Mesothelial cell of epicardium (in vitro differentiated cells): ENCODE data around the gene KCNE1. TPM values are rescaled to one million over a fixed set of nuclear protein-coding genes. Genes with fewer than 3 reads are reported as not detected.

Experiments used
- DNase-seq, 2 experiments: peaks; one replicate each; pipeline ENCODE4 v3.0.0; 2021; ENCODE audit warnings: low spot score in 2 of 2; ENCODE audit not compliant: unreplicated experiment in 2 of 2
- H3K27ac Mint-ChIP-seq: 2 replicates; pipeline ENCODE4 v1.8.0; 2021; ENCODE audit warnings: mixed read lengths
- H3K27me3 Mint-ChIP-seq: 2 replicates; pipeline ENCODE4 v1.8.0; 2021; ENCODE audit warnings: low read depth, mixed read lengths
- H3K36me3 Mint-ChIP-seq: 2 replicates; pipeline ENCODE4 v1.8.0; 2021; ENCODE audit warnings: mixed read lengths
- H3K4me1 Mint-ChIP-seq: 2 replicates; pipeline ENCODE4 v1.8.0; 2021; ENCODE audit warnings: mixed read lengths
- H3K4me3 Mint-ChIP-seq: 2 replicates; pipeline ENCODE4 v1.8.0; 2021; ENCODE audit warnings: mild to moderate bottlenecking, moderate library complexity, mixed read lengths
- H3K9me3 Mint-ChIP-seq: 2 replicates; pipeline ENCODE4 v1.8.0; 2021; ENCODE audit warnings: mixed read lengths
- total RNA-seq: library from RNA; stranded (reverse); gene quantifications from 3 replicates; pipeline ENCODE4 v1.2.1, GENCODE V29; 2021
- TF ChIP-seq, protein P1 (sequence below): fragments of 200-600 bp; sonication (generic); IDR thresholded peaks from one replicate; pipeline ENCODE4 v1.5.0; 2021; ENCODE audit warnings: antibody characterized with exemption; ENCODE audit not compliant: unreplicated experiment

The KCNE1 gene
- total RNA-seq, 1 donor from 2014 or later, result 1.0 TPM

DNA sequence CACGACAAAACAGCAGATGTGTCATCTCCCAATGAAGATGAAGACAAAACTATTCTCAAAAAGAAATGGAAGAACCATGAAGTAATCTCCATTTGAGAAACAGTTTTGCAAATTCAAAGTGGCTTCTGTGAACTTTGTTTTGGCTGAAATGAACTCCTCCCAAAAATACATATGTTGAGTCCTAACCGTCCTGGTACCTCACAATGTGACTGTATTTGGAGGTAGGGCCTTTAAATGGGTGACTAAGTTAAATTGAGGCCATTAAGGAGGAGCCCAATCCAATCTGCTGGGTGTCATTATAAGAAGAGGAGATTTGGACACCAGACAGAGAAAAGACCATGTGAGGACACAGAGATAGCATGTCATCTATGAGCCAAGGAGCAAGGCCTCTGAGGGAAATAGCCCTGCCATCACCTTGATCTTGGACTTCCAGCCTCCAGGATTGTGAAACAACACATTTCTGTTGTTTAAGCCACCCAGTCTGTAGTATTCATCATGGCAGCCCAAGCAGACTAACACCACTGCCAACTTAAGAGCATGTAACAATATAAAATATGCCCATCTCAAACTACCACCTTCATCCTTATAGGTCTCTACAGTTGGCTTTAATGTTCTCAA, 38.3 kb upstream of the KCNE1 start:
- no peak overlapping the region for H3K4me3 Mint-ChIP-seq
- H3K36me3 Mint-ChIP-seq, result peaks cover 9% of the 10 kb centered on the region
- no peak for DNase-seq
- TF ChIP-seq, protein P1, sequence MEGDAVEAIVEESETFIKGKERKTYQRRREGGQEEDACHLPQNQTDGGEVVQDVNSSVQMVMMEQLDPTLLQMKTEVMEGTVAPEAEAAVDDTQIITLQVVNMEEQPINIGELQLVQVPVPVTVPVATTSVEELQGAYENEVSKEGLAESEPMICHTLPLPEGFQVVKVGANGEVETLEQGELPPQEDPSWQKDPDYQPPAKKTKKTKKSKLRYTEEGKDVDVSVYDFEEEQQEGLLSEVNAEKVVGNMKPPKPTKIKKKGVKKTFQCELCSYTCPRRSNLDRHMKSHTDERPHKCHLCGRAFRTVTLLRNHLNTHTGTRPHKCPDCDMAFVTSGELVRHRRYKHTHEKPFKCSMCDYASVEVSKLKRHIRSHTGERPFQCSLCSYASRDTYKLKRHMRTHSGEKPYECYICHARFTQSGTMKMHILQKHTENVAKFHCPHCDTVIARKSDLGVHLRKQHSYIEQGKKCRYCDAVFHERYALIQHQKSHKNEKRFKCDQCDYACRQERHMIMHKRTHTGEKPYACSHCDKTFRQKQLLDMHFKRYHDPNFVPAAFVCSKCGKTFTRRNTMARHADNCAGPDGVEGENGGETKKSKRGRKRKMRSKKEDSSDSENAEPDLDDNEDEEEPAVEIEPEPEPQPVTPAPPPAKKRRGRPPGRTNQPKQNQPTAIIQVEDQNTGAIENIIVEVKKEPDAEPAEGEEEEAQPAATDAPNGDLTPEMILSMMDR, result no peak
- no peaks in the 10 kb centered on the region for H3K27me3 Mint-ChIP-seq
- H3K27ac Mint-ChIP-seq, result no peak overlapping the region
- H3K9me3 Mint-ChIP-seq, result peaks cover 22% of the 10 kb centered on the region
- peaks cover 25% of the 10 kb centered on the region for H3K4me1 Mint-ChIP-seq

DNA sequence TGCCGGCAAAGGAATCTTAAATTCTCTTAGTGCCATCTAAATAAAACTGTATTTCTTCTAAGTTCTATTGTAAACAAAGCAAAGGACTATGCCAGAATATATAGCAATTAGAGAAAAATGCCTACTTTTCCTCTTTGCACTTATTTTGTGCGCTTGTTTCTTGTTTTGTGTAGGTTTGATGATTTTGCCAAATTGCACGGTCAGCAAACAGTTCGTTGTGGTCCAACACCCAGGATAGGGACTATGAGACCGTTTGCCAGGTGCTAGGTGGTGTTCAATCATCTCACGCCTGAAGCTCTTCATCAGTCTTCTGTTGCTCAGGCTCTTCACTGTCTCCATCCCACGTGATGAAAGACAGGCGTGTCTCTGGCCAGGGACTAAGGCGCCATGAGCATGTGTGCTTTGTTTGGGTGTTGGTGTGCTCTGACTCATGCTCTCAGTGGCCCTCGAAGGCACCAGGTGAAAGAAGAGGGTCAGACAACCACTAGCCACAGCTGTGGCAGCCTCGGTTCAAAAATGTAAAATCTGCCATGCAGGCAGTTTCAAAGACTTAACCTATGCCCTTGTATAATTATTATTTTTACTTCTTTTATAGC, 36.9 kb upstream of the KCNE1 start:
- DNase-seq, result no peak
- Mint-ChIP-seq H3K4me3 (no peak overlapping the region), H3K4me1 (peaks cover 30% of the 10 kb centered on the region), H3K9me3 (peaks cover 9% of the 10 kb centered on the region), H3K36me3 (no peaks in the 10 kb centered on the region), H3K27ac (no peak overlapping the region), H3K27me3 (no peaks in the 10 kb centered on the region)
- TF ChIP-seq, protein P1, result no peak

DNA sequence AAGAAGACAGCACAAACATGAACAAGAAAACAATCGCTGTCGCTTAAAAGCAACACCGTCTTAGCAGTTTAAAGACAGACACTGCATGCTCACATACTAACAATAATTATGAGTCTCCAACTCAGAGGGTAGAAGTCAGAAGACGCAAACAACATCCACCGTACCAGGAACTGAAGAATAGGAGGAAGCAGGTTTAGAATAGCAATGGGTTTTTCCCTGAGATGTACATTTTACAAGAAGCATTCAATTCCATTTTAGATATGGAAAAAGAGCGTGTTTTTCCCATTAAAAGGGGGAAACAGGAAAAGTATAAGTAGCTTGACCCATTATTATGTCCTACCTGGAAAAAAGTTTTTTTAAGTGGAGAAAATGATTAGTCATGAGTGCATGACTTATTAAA, 34.5 kb upstream of the KCNE1 start:
- Mint-ChIP-seq H3K27me3 (no peaks in the 10 kb centered on the region), H3K36me3 (peaks cover 4% of the 10 kb centered on the region), H3K27ac (peak overlapping the region; percentile 19), H3K4me3 (no peak overlapping the region), H3K4me1 (peaks cover 15% of the 10 kb centered on the region), H3K9me3 (peaks cover 15% of the 10 kb centered on the region)
- TF ChIP-seq, protein P1, result no peak
- DNase-seq, result no peak

DNA sequence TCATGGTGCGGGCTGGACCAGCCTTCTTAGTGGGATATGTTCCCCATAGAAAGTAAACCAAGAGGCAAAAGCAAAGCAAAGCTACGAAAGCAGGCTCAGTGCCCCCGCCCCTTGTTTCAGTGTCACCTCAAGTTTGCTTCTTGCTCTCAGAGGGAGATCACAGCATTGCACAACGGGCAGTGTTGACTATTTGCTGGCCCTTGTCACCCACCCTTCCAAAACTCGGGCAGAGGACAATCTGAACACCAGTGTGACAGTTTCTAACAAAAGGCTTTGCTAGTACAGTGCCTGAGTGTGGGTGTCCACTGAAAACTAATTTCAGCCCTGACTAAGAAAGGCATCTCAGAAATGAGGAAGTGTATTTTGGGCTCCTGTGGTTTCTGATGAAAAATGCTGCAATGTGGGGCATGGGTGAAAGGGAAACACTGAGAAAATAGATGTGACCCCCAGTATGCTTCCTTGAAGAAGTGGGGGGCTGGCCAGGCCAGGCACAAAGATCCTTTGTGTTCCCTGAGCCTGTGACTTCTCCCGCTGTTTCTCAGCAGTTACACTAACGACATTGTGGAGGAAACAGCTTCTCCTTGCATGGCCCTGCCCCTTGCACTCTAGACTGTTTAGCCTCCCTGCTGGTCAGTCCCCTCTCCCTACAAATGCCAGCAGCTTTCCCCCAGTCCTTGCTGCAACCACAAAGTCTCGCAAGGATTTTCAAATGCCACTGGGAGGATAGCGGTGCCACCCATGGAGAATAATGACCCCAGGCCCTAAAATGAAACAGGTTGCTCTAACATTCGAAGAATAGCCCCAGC, 33.3 kb upstream of the KCNE1 start:
- DNase-seq, result no peak
- H3K4me3 Mint-ChIP-seq, result no peak overlapping the region
- H3K9me3 Mint-ChIP-seq, result peaks cover 9% of the 10 kb centered on the region
- TF ChIP-seq, protein P1, result no peak
- peak overlapping the region; percentile 86 for H3K27ac Mint-ChIP-seq
- no peaks in the 10 kb centered on the region for H3K27me3 Mint-ChIP-seq
- peaks cover 4% of the 10 kb centered on the region for H3K36me3 Mint-ChIP-seq
- H3K4me1 Mint-ChIP-seq, result peaks cover 17% of the 10 kb centered on the region

DNA sequence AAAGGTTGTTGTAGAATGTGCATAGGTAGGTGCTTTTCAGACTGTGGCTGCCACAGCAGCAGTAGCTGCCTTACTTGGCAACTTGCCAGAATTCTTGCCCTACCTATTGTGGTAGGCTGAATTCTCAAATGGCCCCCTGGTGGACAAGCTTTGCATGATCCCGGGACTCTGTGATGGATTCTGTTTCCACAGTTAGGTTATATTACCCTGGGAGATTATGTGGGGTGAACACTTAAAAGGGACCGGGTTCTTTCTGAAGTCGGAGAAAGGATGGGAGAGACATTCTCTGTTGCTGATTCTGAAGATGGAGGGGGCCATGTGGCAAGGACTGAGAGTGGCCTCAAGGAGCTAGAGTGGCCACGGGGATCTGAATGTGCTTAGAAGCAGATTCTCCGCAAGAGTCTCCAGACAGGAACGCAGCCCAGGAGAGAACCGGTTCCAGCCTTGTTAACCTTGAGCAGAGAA, 32.1 kb upstream of the KCNE1 start:
- H3K36me3 Mint-ChIP-seq, result peaks cover 4% of the 10 kb centered on the region
- H3K9me3 Mint-ChIP-seq, result peaks cover 6% of the 10 kb centered on the region
- H3K4me1 Mint-ChIP-seq, result peaks cover 25% of the 10 kb centered on the region
- H3K27me3 Mint-ChIP-seq, result no peaks in the 10 kb centered on the region
- H3K27ac Mint-ChIP-seq, result no peak overlapping the region
- TF ChIP-seq, protein P1, result peak; percentile 66
- no peak overlapping the region for H3K4me3 Mint-ChIP-seq
- DNase-seq, result no peak
